Stimulated activated naive CD8-positive, alpha-beta T cell treated with anti-CD3 and anti-CD28 coated beads, Interleukin-15, Interleukin-2, amounts not matched to agents 100 ng/mL and 50 ng/mL, for 24 hours (primary cell): ENCODE measurements around the gene GAB2.

Experiments used
- H3K27ac Mint-ChIP-seq: one replicate; pipeline ENCODE4 v1.8.0; 2021; ENCODE audit warnings: mild to moderate bottlenecking, mixed read lengths
- H3K27me3 Mint-ChIP-seq: one replicate; pipeline ENCODE4 v1.8.0; 2021; ENCODE audit warnings: mixed read lengths
- H3K36me3 Mint-ChIP-seq: one replicate; pipeline ENCODE4 v1.8.0; 2021; ENCODE audit warnings: low read depth, mixed read lengths
- H3K4me1 Mint-ChIP-seq: one replicate; pipeline ENCODE4 v1.8.0; 2021; ENCODE audit warnings: low read depth, mixed read lengths
- H3K4me3 Mint-ChIP-seq: one replicate; pipeline ENCODE4 v1.8.0; 2021; ENCODE audit warnings: mild to moderate bottlenecking, mixed read lengths
- H3K9me3 Mint-ChIP-seq: one replicate; pipeline ENCODE4 v1.8.0; 2021; ENCODE audit warnings: mixed read lengths

Gene GAB2

GRCh38 chr11:78441956-78442355, 24.3 kb upstream of the GAB2 start:
- H3K36me3 Mint-ChIP-seq = peaks cover 31% of the 10 kb centered on the region
- H3K4me3 Mint-ChIP-seq = no peak overlapping the region
- H3K27ac Mint-ChIP-seq = no peak overlapping the region
- no peaks in the 10 kb centered on the region for H3K9me3 Mint-ChIP-seq
- peaks cover 4% of the 10 kb centered on the region for H3K4me1 Mint-ChIP-seq
- no peaks in the 10 kb centered on the region for H3K27me3 Mint-ChIP-seq

GRCh38 chr11:78438298-78438975, 20.8 kb upstream of the GAB2 start:
- Mint-ChIP-seq H3K27ac (no peak overlapping the region), H3K4me3 (no peak overlapping the region), H3K27me3 (no peaks in the 10 kb centered on the region), H3K4me1 (peaks cover 4% of the 10 kb centered on the region), H3K9me3 (no peaks in the 10 kb centered on the region), H3K36me3 (peaks cover 34% of the 10 kb centered on the region)

GRCh38 chr11:78432956-78433355, 15.3 kb upstream of the GAB2 start:
- H3K27ac Mint-ChIP-seq = no peak overlapping the region
- H3K36me3 Mint-ChIP-seq = peaks cover 14% of the 10 kb centered on the region
- no peaks in the 10 kb centered on the region for H3K27me3 Mint-ChIP-seq
- H3K4me3 Mint-ChIP-seq = no peak overlapping the region
- no peaks in the 10 kb centered on the region for H3K9me3 Mint-ChIP-seq
- H3K4me1 Mint-ChIP-seq = peaks cover 18% of the 10 kb centered on the region

- H3K27ac Mint-ChIP-seq = no peak overlapping the region
- H3K9me3 Mint-ChIP-seq = no peaks in the 10 kb centered on the region
- peaks cover 9% of the 10 kb centered on the region for H3K36me3 Mint-ChIP-seq
- no peak overlapping the region for H3K4me3 Mint-ChIP-seq
- peaks cover 27% of the 10 kb centered on the region for H3K4me1 Mint-ChIP-seq
- H3K27me3 Mint-ChIP-seq = no peaks in the 10 kb centered on the region
These were observed 14.5 kb upstream of the GAB2 start for GRCh38 chr11:78432058-78432515.

GRCh38 chr11:78429660-78430059, 12.0 kb upstream of the GAB2 start:
- H3K27me3 Mint-ChIP-seq = no peaks in the 10 kb centered on the region

GRCh38 chr11:78429209-78429608, 11.6 kb upstream of the GAB2 start:
- Mint-ChIP-seq H3K4me1 (peaks cover 54% of the 10 kb centered on the region), H3K4me3 (no peak overlapping the region), H3K9me3 (no peaks in the 10 kb centered on the region), H3K36me3 (peaks cover 4% of the 10 kb centered on the region), H3K27me3 (no peaks in the 10 kb centered on the region), H3K27ac (no peak overlapping the region)

More at GRCh38 chr11:78429660-78430059, 12.0 kb upstream of the GAB2 start:
- Mint-ChIP-seq H3K4me1 (peaks cover 49% of the 10 kb centered on the region), H3K27ac (peak overlapping the region; percentile 10), H3K36me3 (peaks cover under 1% of the 10 kb centered on the region), H3K9me3 (no peaks in the 10 kb centered on the region), H3K4me3 (no peak overlapping the region)

GRCh38 chr11:78428773-78429172, 11.2 kb upstream of the GAB2 start:
- H3K27me3 Mint-ChIP-seq = no peaks in the 10 kb centered on the region
- H3K4me1 Mint-ChIP-seq = peaks cover 56% of the 10 kb centered on the region
- H3K4me3 Mint-ChIP-seq = peak overlapping the region; percentile 5
- H3K9me3 Mint-ChIP-seq = no peaks in the 10 kb centered on the region
- peaks cover 4% of the 10 kb centered on the region for H3K36me3 Mint-ChIP-seq
- H3K27ac Mint-ChIP-seq = no peak overlapping the region

- Mint-ChIP-seq H3K9me3 (no peaks in the 10 kb centered on the region), H3K36me3 (peaks cover 4% of the 10 kb centered on the region), H3K27me3 (no peaks in the 10 kb centered on the region), H3K27ac (peak overlapping the region; percentile 10), H3K4me1 (peaks cover 56% of the 10 kb centered on the region), H3K4me3 (peak overlapping the region; percentile 5)
These were observed 10.6 kb upstream of the GAB2 start for GRCh38 chr11:78428266-78428636.

- no peaks in the 10 kb centered on the region for H3K27me3 Mint-ChIP-seq
- H3K36me3 Mint-ChIP-seq = peaks cover 4% of the 10 kb centered on the region
- H3K27ac Mint-ChIP-seq = peak overlapping the region; percentile 38
- peak overlapping the region; percentile 42 for H3K4me3 Mint-ChIP-seq
- no peaks in the 10 kb centered on the region for H3K9me3 Mint-ChIP-seq
- H3K4me1 Mint-ChIP-seq = peaks cover 56% of the 10 kb centered on the region
These were observed 10.1 kb upstream of the GAB2 start for GRCh38 chr11:78427615-78428265.

GRCh38 chr11:78426845-78427244, 9.2 kb upstream of the GAB2 start:
- H3K4me1 Mint-ChIP-seq = peaks cover 56% of the 10 kb centered on the region
- H3K4me3 Mint-ChIP-seq = no peak overlapping the region
- no peaks in the 10 kb centered on the region for H3K9me3 Mint-ChIP-seq
- no peak overlapping the region for H3K27ac Mint-ChIP-seq
- H3K27me3 Mint-ChIP-seq = no peaks in the 10 kb centered on the region
- peaks cover 4% of the 10 kb centered on the region for H3K36me3 Mint-ChIP-seq

- Mint-ChIP-seq H3K9me3 (no peaks in the 10 kb centered on the region), H3K36me3 (peaks cover 4% of the 10 kb centered on the region), H3K27ac (peak overlapping the region; percentile 33), H3K27me3 (peaks cover 3% of the 10 kb centered on the region), H3K4me1 (peaks cover 62% of the 10 kb centered on the region), H3K4me3 (no peak overlapping the region)
These were observed 7.9 kb upstream of the GAB2 start for GRCh38 chr11:78425399-78426070.

- Mint-ChIP-seq H3K27ac (peak overlapping the region; percentile 47), H3K27me3 (peaks cover 8% of the 10 kb centered on the region), H3K4me1 (peaks cover 61% of the 10 kb centered on the region), H3K36me3 (peaks cover 4% of the 10 kb centered on the region), H3K4me3 (peak overlapping the region; percentile 6), H3K9me3 (no peaks in the 10 kb centered on the region)
These were observed 7.0 kb upstream of the GAB2 start for GRCh38 chr11:78424334-78425270.

- no peak overlapping the region for H3K27ac Mint-ChIP-seq
- no peak overlapping the region for H3K4me3 Mint-ChIP-seq
- peaks cover 4% of the 10 kb centered on the region for H3K36me3 Mint-ChIP-seq
- no peaks in the 10 kb centered on the region for H3K9me3 Mint-ChIP-seq
- H3K4me1 Mint-ChIP-seq = peaks cover 59% of the 10 kb centered on the region
- H3K27me3 Mint-ChIP-seq = peaks cover 22% of the 10 kb centered on the region
These were observed 5.6 kb upstream of the GAB2 start for GRCh38 chr11:78423241-78423640.

GRCh38 chr11:78420796-78421209, 3.2 kb upstream of the GAB2 start:
- Mint-ChIP-seq H3K27ac (no peak overlapping the region), H3K4me3 (peak overlapping the region; percentile 7), H3K27me3 (peaks cover 31% of the 10 kb centered on the region), H3K9me3 (no peaks in the 10 kb centered on the region), H3K36me3 (peaks cover 4% of the 10 kb centered on the region), H3K4me1 (peaks cover 50% of the 10 kb centered on the region)
